SK-N-SH (cell line): ENCODE results near the gene CTSA.

Source experiments
- ELF1 ChIP-seq: IDR thresholded peaks from 2 replicates; pipeline ENCODE4 v1.4.0; 2012
- FOXJ3 ChIP-seq: sonication (generic); formaldehyde crosslinking; IDR thresholded peaks from 2 replicates; pipeline ENCODE4 v1.5.1; 2020; ENCODE audit warnings: mild to moderate bottlenecking, missing genetic modification reagents
- GABPA ChIP-seq: IDR thresholded peaks from 2 replicates; pipeline ENCODE4 v1.4.0; 2012; ENCODE audit warnings: low read depth, mild to moderate bottlenecking
- MXI1 ChIP-seq: IDR thresholded peaks from 2 replicates; pipeline ENCODE4 v1.6.1; 2012; ENCODE audit warnings: mild to moderate bottlenecking, low read depth, low read length, improper control_type of control experiment
- NRF1 ChIP-seq: IDR thresholded peaks from 2 replicates; pipeline ENCODE4 v1.6.1; 2012; ENCODE audit warnings: low read depth, mild to moderate bottlenecking, low read length
- YY1 ChIP-seq: IDR thresholded peaks from 2 replicates; pipeline ENCODE4 v1.4.0; 2012; ENCODE audit warnings: low read depth, mild to moderate bottlenecking
- TF ChIP-seq, protein P1 (sequence below): fragments of 200-600 bp; sonication (generic); IDR thresholded peaks from 2 replicates; pipeline ENCODE4 v1.6.1; 2017; ENCODE audit warnings: antibody characterized with exemption, mild to moderate bottlenecking, moderate library complexity
- TF ChIP-seq, protein P2 (sequence below): IDR thresholded peaks from 2 replicates; pipeline ENCODE4 v1.6.1; 2012; ENCODE audit warnings: mild to moderate bottlenecking, low read depth, low read length, moderate library complexity
- TF ChIP-seq, protein P3 (sequence below): IDR thresholded peaks from 2 replicates; pipeline ENCODE4 v1.4.0; 2012; ENCODE audit warnings: low read depth
- TF ChIP-seq, protein P4 (sequence below): fragments of 150-350 bp; IDR thresholded peaks from 2 replicates; pipeline ENCODE4 v1.6.1; 2017; ENCODE audit warnings: antibody characterized with exemption, low read length, low read depth, borderline replicate concordance

DNA sequence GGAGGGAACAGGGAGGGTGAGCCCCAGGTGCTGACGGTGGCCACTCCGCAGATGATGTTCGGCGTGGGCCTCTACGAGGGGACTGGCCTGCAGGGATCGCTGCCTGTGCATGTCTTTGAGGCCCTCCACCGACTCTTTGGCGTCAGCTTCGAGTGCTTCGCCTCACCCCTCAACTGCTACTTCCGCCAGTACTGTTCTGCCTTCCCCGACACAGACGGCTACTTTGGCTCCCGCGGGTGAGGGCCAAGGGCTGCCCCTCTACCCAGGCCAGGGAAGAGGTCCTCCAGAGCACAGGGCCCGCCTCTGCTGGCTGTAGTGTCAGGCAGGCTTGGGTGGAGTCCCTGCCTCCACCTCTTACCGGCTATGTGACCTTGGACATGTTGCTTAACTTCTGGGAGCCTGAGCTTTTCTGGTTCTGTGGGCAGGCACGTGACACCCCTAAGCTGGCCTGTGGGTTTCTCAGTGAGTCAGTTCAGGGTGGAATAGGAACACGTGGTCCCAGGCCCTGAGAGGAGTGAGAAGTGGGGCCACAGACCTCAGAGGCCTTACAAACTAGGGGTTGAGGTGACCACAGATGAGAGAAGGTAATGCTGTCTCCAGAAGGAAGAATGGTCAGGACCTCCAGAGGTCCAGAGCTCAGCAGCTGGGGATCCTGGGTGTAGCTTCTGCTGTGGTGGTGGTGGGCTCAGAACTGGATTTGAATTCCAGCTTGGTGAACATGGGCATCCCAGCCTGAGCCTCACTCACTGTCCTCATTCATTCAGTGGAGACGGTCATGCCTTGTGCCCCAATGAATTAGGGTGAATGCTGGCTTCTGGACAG, 55.2 kb downstream of the CTSA start:
- TF ChIP-seq YY1 (no peak), GABPA (no peak), MXI1 (no peak), FOXJ3 (no peak), ELF1 (no peak), NRF1 (no peak)
- TF ChIP-seq, protein P1, sequence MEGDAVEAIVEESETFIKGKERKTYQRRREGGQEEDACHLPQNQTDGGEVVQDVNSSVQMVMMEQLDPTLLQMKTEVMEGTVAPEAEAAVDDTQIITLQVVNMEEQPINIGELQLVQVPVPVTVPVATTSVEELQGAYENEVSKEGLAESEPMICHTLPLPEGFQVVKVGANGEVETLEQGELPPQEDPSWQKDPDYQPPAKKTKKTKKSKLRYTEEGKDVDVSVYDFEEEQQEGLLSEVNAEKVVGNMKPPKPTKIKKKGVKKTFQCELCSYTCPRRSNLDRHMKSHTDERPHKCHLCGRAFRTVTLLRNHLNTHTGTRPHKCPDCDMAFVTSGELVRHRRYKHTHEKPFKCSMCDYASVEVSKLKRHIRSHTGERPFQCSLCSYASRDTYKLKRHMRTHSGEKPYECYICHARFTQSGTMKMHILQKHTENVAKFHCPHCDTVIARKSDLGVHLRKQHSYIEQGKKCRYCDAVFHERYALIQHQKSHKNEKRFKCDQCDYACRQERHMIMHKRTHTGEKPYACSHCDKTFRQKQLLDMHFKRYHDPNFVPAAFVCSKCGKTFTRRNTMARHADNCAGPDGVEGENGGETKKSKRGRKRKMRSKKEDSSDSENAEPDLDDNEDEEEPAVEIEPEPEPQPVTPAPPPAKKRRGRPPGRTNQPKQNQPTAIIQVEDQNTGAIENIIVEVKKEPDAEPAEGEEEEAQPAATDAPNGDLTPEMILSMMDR: no peak
- TF ChIP-seq, protein P2, sequence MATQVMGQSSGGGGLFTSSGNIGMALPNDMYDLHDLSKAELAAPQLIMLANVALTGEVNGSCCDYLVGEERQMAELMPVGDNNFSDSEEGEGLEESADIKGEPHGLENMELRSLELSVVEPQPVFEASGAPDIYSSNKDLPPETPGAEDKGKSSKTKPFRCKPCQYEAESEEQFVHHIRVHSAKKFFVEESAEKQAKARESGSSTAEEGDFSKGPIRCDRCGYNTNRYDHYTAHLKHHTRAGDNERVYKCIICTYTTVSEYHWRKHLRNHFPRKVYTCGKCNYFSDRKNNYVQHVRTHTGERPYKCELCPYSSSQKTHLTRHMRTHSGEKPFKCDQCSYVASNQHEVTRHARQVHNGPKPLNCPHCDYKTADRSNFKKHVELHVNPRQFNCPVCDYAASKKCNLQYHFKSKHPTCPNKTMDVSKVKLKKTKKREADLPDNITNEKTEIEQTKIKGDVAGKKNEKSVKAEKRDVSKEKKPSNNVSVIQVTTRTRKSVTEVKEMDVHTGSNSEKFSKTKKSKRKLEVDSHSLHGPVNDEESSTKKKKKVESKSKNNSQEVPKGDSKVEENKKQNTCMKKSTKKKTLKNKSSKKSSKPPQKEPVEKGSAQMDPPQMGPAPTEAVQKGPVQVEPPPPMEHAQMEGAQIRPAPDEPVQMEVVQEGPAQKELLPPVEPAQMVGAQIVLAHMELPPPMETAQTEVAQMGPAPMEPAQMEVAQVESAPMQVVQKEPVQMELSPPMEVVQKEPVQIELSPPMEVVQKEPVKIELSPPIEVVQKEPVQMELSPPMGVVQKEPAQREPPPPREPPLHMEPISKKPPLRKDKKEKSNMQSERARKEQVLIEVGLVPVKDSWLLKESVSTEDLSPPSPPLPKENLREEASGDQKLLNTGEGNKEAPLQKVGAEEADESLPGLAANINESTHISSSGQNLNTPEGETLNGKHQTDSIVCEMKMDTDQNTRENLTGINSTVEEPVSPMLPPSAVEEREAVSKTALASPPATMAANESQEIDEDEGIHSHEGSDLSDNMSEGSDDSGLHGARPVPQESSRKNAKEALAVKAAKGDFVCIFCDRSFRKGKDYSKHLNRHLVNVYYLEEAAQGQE: no peak
- TF ChIP-seq, protein P3, sequence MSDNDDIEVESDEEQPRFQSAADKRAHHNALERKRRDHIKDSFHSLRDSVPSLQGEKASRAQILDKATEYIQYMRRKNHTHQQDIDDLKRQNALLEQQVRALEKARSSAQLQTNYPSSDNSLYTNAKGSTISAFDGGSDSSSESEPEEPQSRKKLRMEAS: no peak
- TF ChIP-seq, protein P4, sequence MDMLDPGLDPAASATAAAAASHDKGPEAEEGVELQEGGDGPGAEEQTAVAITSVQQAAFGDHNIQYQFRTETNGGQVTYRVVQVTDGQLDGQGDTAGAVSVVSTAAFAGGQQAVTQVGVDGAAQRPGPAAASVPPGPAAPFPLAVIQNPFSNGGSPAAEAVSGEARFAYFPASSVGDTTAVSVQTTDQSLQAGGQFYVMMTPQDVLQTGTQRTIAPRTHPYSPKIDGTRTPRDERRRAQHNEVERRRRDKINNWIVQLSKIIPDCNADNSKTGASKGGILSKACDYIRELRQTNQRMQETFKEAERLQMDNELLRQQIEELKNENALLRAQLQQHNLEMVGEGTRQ: no peak
